K562 (cell line): Measurements from ENCODE around the gene FAM234A. TPM values are rescaled to one million over a fixed set of nuclear protein-coding genes. Genes with fewer than 3 reads are reported as not detected.

ENCODE experiments used
- ATAC-seq: fragments of 200-7000 bp; cut with Tn5 transposase; 3 replicates; pipeline ENCODE4 v1.9.1; 2020; ENCODE audit warnings: moderate library complexity
- BruUV-seq: library from RNA; stranded (reverse); fragments of 400-500 nt; replicated peaks from 2 replicates; lab custom pipeline; 2021; lab: Mats Ljungman, UMichigan
- CTCF ChIA-PET: fragments of 300-600 bp; formaldehyde crosslinking; extraction: SDS; loops from one replicate; lab custom pipeline; 2021; ENCODE audit warnings: low intra/inter-chr PET ratio; lab: Yijun Ruan, JAX
- POLR2A ChIA-PET: fragments of 300-600, 350-650 bp; sonication (Branson Sonifier 250); formaldehyde crosslinking; extraction: SDS; loops from one replicate; lab custom pipeline; 2021; ENCODE audit warnings: antibody characterized with exemption, inconsistent platforms; lab: Yijun Ruan, JAX
- DNase-seq, 4 experiments: peaks; one replicate each; pipeline versions ENCODE4 v3.0.0 to v3.0.0-alpha.2; 2011 to 2018; ENCODE audit warnings: low spot score in 3 of 4, mixed read lengths in 3 of 4; ENCODE audit errors: extremely low read depth in 1 of 4
- FAIRE-seq: peaks from 2 replicates; lab custom pipeline; 2011; peaks lifted over from hg19 to GRCh38; lab: Jason Lieb, UNC
- H2AFZ ChIP-seq: 2 replicates; pipeline ENCODE4 v1.6.0; 2011; ENCODE audit warnings: low read depth, low read length, control low read depth, inconsistent platforms
- H3K27ac ChIP-seq: fragments of 200-600 bp; 3 replicates; pipeline ENCODE4 v1.8.0; 2011; ENCODE audit warnings: low read depth, mild to moderate bottlenecking, control low read depth, inconsistent platforms, low read length, moderate library complexity, mixed read lengths; ENCODE audit errors: extremely low read depth
- H3K27me3 ChIP-seq, 2 experiments: fragments of 300-600 bp in 1 of 2; 2 replicates in 1 of 2; 3 replicates in 1 of 2; pipeline versions ENCODE4 v1.6.0 to v1.8.0; 2011; ENCODE audit warnings: inconsistent platforms in 2 of 2, low read length in 2 of 2, mild to moderate bottlenecking in 1 of 2, mixed read lengths in 1 of 2, moderate library complexity in 1 of 2; ENCODE audit not compliant: control insufficient read depth in 2 of 2, insufficient read depth in 2 of 2
- H3K36me3 ChIP-seq: fragments of 300-600 bp; 3 replicates; pipeline ENCODE4 v1.8.0; 2011; ENCODE audit warnings: mild to moderate bottlenecking, low read length, inconsistent platforms; ENCODE audit not compliant: control insufficient read depth, insufficient read depth
- H3K4me1 ChIP-seq, 2 experiments: fragments of 200-600 bp in 1 of 2; replicated peaks in 1 of 2; 2 replicates in 1 of 2; 3 replicates in 1 of 2; pipeline versions ENCODE4 v1.5.1 to v1.8.0; 2011; ENCODE audit warnings: inconsistent platforms in 2 of 2, low read length in 2 of 2, mild to moderate bottlenecking in 1 of 2, mixed read lengths in 1 of 2, moderate library complexity in 1 of 2; ENCODE audit not compliant: control insufficient read depth in 2 of 2, insufficient read depth in 2 of 2
- H3K4me2 ChIP-seq: 2 replicates; pipeline ENCODE4 v1.6.1; 2011; ENCODE audit warnings: low read length, control low read depth, inconsistent platforms, mixed read lengths; ENCODE audit not compliant: insufficient read depth
- H3K4me3 ChIP-seq: fragments of 200-600 bp; sonication (generic), shearing (Covaris generic); 2 replicates; pipeline ENCODE4 v1.5.1; 2016; ENCODE audit warnings: control low read depth, inconsistent platforms
- H3K79me2 ChIP-seq: fragments of 200-600 bp; 3 replicates; pipeline ENCODE4 v1.8.0; 2011; ENCODE audit warnings: low read length, inconsistent platforms; ENCODE audit not compliant: control insufficient read depth, insufficient read depth
- H3K9ac ChIP-seq, 2 experiments: 2 replicates each; pipeline versions ENCODE4 v1.6.0 to v1.6.1; 2011; ENCODE audit warnings: low read depth in 2 of 2, low read length in 2 of 2, control low read depth in 1 of 2, inconsistent platforms in 1 of 2, mild to moderate bottlenecking in 1 of 2, mixed read lengths in 1 of 2; ENCODE audit not compliant: insufficient read depth in 1 of 2
- H3K9me1 ChIP-seq: one replicate; pipeline ENCODE4 v1.6.0; 2011; ENCODE audit warnings: inconsistent platforms, mild to moderate bottlenecking, low read length, moderate library complexity; ENCODE audit not compliant: control insufficient read depth, insufficient read depth
- H3K9me3 ChIP-seq: replicated peaks from 2 replicates; pipeline ENCODE4 v1.5.1; 2011; ENCODE audit warnings: low read depth, low read length, inconsistent platforms; ENCODE audit not compliant: control insufficient read depth, insufficient read depth
- H4K20me1 ChIP-seq: replicated peaks from 2 replicates; pipeline ENCODE4 v1.6.1; 2011; ENCODE audit warnings: low read length, inconsistent platforms, mixed read lengths; ENCODE audit not compliant: control insufficient read depth, insufficient read depth
- VEZF1 ChIP-seq: fragments of 200-800 bp; sonication (Bioruptor generic); IDR thresholded peaks from 2 replicates; pipeline ENCODE4 v1.6.1; 2017; ENCODE audit warnings: missing genetic modification characterization, missing compliant biosample characterization
- ZNF224 ChIP-seq: sonication (generic); formaldehyde crosslinking; IDR thresholded peaks from 2 replicates; pipeline ENCODE4 v1.8.0; 2022; ENCODE audit warnings: mild to moderate bottlenecking, missing genetic modification reagents
- WGBS: fragments of 100-300 bp; shearing (Covaris generic); methylation state at CpG from one replicate; pipeline ENCODE4 v1.1.6; 2016; ENCODE audit warnings: low coverage, mixed read lengths; ENCODE audit not compliant: insufficient coverage; ENCODE audit errors: missing lambda C conversion rate; 5-methylcytosine and 5-hydroxymethylcytosine counted together
- in situ Hi-C: fragments of 300-500 bp; cut with MboI; formaldehyde crosslinking; loops from 4 replicates; pipeline ENCODE4 v1.15.0; 2018; ENCODE audit warnings: inconsistent platforms, mixed read lengths
- intact Hi-C: fragments of 100-400 bp; cut with micrococcal nuclease; formaldehyde crosslinking; loops from 2 replicates; pipeline ENCODE4 v1.14.2; 2022
- polyA plus RNA-seq, 8 experiments: library from polyadenylated mRNA; depleted of rRNA in 4 of 8; stranded (reverse) in 5 of 8; unstranded in 3 of 8; fragments of >200 nt; fragmentation: Nextera tagmentation in 2 of 8; fragmentation: Illumina TruSeq in 1 of 8; extraction: Ambion mirVana in 2 of 8; extraction: Trizol in 1 of 8; gene quantifications; 2 replicates each; pipeline versions ENCODE4 v1.2.1 to v1.2.3, GENCODE V29; 2011 to 2014; ENCODE audit warnings: inconsistent platforms in 1 of 8, missing spikeins in 1 of 8
- total RNA-seq, 7 experiments: library from RNA; depleted of rRNA in 6 of 7; stranded (reverse); fragments of >200 nt in 6 of 7; fragmentation: Illumina TruSeq in 2 of 7; extraction: Trizol in 2 of 7; gene quantifications; 2 replicates each; pipeline versions ENCODE4 v1.2.1 to v1.2.3, GENCODE V29; 2011 to 2021; ENCODE audit warnings: low replicate concordance in 1 of 7

FAM234A gene
- total and polyA plus RNA-seq, 9 of the 15 experiments (the other 6 are each of a cell fraction or from before 2014, with no cell fraction given): 1.0 to 47.9 (median 15.0) TPM

- DNase-seq (peak in 1 of 4 experiments; percentile 46), FAIRE-seq (no peak), ATAC-seq (no peak)
- Histone ChIP-seq H3K9me3 (no peaks in the 10 kb centered on the region), H3K4me3 (no peak overlapping the region), H3K9me1 (no peaks in the 10 kb centered on the region), H3K27ac (no peak overlapping the region), H4K20me1 (no peaks in the 10 kb centered on the region), H3K4me1 (peaks cover 0 to 63% of the 10 kb centered on the region in 2 experiments; a peak in 2 of 5 replicates), H3K27me3 (no peaks in the 10 kb centered on the region), H3K9ac (no peak overlapping the region), H2AFZ (no peak overlapping the region), H3K36me3 (peaks cover 9% of the 10 kb centered on the region; the same call in 1 of the 3 replicates), H3K79me2 (no peaks in the 10 kb centered on the region), H3K4me2 (no peak overlapping the region)
- peak; percentile 45 for TF ChIP-seq VEZF1 (CRISPR knock-in tag)
- TF ChIP-seq ZNF224 (CRISPR knock-in tag): no peak
- in situ Hi-C loops: no loop called here
- intact Hi-C loops: no loop called here
- POLR2A ChIA-PET: no interaction called here
- WGBS: 59% methylated on average over 13 of the region's 22 CpGs
- CTCF ChIA-PET: no interaction called here
- BruUV-seq: no TSS peak
These were observed 47.9 kb downstream of the FAM234A start for GRCh38 chr16:282491-282890.
